ENCODE results near the gene ENSA.
"Not testable (repeated sequence)": the region's sequence is repeated elsewhere in the genome, so short reads cannot be mapped to it uniquely, and the experiment has no call there.

ENSA gene

GRCh38 chr1:150621497-150622302, 7.7 kb downstream of the ENSA start:
- no peak for DNase-seq

- no peak for DNase-seq
Observed at GRCh38 chr1:150620919-150621318, 8.5 kb downstream of the ENSA start.

DNA sequence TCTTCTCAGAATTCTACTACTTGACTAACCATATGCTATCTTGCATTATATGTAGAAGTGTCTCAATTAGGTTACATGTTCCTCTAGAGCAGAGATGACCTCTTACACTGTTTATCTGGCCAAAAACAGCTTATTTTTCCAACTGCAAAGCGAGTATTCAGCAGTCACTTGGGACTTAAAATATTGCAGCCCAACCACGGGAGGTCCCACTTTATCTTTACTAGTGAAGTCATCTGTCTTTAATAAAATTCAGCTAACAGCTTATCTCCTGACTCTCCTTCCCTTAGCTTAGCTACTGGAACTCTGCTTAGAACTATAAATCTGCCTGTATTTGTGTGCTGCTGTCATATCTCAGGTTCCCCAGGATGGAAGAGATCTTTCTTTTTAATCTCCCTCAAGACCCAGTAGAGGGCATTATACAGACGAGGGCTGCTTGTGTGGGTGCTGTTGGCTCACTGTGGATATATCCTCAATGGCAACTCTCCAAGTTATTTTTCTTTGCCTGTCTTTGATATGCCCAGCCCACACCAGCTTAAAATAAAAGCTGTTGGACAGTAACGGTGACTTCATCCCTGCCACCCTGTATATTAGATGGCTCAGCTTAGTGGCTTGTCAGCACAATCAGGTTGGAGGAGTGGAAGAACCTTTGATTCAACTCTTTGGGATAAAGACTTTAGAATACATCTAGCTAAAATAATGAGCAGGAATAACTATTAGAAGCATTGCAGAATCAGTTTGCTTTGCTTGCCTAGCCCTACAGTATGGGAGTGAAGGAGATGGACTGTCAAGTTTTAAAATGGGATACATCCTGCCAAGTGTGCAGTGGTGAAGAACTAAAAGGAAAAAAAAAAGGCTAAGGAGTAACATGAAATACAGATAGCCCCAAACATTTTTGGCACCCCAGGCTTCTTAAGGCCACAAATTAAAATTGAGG, 9.6 kb downstream of the ENSA start:
- DNase-seq, result no peak

GRCh38 chr1:150615346-150616201, 13.8 kb downstream of the ENSA start:
- no peak for DNase-seq

DNA sequence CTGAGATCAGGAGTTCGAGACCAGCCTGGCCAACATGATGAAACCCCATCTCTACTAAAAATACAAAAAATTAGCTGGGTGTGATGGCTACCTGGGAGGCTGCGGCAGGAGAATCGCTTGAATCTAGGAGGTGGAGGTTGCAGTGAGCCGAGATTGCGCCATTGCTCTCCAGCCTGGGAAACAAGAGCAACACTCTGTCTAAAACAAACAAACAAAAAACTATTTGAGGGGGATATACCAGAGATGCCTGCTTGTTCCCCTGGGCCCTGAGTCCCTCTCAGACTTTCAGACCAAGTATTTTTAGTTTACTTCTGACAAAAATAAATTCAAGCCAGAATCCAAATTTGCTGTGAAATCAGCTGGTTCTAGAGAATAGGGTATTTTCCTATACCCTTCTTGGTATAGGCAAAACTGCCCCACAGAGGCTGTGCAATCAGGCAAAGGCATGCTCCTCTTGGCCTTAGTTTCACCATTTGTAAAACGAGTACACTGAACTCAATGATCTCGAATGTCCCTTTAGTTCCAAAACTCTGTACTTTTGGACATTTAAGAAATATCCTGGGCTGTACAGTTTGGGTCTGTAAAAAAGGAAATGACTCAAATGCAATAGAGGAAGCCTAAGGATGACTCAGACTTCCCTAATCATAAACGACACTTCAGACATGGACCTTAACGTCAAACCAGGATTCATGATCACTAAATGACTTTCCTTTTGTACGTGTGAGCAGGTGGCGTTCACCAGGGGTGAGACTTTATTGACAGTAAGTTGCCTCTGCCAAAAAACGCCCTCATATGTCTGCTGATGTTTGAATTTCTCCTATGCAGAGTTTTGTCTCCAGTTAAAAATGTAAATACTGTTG, 16.1 kb downstream of the ENSA start:
- DNase-seq, result no peak

DNA sequence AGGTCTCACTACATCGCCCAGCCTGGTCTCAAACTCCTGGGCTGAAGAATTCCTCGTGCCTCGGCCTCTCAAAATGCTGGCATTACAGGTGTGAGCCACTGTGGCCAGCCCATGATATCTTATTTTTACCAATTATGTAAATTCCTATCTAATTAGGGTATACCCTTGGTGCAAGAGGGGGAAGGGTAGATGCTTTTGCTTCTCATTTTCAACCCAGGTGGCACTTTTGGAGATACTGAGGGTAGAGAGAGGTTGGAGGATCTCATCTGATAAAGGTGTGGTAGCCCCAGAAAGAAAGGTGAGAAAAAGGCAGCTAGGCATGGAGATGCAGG, 17.4 kb downstream of the ENSA start:
- no peak for DNase-seq

GRCh38 chr1:150610576-150610975, 18.8 kb downstream of the ENSA start:
- DNase-seq, result no peak

- DNase-seq, result no peak
Observed at GRCh38 chr1:150609732-150610131, 19.7 kb downstream of the ENSA start.

DNA sequence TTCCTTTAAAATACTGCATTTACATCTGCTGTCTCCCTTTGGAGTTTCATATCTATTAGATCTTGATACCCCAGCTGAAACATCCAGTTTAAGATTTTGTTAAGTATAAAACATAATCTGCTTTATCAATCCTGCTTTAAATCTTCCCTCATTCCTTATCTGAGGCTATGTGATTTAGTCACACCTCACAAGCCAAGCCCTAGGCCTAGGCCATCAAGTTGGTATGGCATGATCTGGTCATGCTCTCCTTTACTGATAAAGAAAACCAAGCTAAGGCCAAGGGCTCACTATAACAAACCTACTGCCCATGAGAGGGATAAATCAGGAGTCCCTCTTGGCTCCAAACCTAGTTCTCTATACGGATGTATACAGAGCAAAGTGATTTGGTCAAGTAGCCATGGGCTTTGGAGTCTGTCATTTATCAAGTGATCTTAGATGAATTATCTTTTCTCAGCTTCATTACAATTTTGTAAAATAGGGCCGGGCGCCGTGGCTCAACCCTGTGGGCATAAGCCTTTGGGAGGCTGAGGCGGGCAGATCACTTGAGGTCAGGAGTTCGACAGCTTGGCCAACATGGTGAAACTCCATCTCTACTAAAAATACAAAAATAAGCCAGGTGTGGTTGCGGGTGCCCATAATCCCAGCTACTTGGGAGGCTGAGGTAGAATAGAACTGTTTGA, 22.8 kb downstream of the ENSA start:
- DNase-seq, result no peak

DNA sequence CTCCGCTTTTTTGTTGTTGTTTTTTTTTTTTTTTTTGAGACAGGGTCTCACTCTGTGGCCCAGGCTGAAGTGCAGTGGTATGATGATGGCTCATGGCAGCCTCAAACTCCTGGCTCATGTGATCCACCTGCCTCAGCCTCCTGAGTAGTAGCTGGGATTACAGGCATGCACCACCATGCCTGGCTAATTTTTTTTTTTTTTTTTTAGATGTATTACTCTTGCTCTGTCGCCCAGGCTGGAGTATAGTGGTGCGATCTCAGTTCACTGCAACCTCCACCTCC, 24.0 kb downstream of the ENSA start:
- not testable (repeated sequence) for DNase-seq

- no peak for DNase-seq
Observed at GRCh38 chr1:150604226-150604588, 25.2 kb downstream of the ENSA start.

GRCh38 chr1:150603711-150604110, 25.7 kb downstream of the ENSA start:
- DNase-seq, result no peak

GRCh38 chr1:150602372-150602771, 27.0 kb downstream of the ENSA start:
- DNase-seq, result not testable (repeated sequence)

DNA sequence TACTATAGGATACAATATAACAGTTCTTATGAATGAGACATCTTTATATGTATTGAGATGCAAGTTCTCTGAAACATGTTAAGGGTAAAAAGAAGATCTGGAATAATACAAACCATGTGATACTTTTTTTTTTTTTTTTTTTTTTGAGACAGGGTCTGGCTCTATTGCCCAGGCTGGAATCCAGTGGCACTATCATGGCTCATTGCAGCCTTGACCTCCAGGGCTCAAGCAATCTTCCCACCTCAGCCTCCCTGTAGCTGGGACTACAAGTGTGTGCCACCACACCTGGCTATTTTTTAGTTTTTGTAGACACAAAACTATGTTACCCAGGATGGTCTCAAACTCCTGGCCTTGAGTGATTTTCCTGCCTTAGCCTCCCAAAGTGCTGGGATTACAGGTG, 27.9 kb downstream of the ENSA start:
- no peak for DNase-seq

- DNase-seq, result not testable (repeated sequence)
Observed at GRCh38 chr1:150598346-150598745, 31.1 kb downstream of the ENSA start.

DNA sequence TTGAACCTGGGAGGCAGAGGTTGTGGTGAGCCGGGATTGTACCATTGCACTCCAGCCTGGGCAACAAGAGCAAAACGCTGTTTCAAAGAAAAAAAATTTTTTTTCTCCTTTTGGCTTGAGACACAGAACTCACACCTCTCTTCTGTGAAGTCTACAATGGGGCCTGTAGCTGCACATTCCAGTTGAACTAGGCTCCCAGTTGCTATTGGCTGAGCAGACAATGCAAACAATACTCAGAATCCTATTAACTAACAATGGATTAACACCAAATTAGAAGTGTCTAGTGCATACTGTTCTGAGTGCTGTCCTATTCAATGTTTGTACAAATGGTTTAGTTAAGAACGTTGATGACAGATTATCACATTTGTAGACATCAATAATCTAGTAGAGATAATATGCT, 32.4 kb downstream of the ENSA start:
- no peak for DNase-seq

DNA sequence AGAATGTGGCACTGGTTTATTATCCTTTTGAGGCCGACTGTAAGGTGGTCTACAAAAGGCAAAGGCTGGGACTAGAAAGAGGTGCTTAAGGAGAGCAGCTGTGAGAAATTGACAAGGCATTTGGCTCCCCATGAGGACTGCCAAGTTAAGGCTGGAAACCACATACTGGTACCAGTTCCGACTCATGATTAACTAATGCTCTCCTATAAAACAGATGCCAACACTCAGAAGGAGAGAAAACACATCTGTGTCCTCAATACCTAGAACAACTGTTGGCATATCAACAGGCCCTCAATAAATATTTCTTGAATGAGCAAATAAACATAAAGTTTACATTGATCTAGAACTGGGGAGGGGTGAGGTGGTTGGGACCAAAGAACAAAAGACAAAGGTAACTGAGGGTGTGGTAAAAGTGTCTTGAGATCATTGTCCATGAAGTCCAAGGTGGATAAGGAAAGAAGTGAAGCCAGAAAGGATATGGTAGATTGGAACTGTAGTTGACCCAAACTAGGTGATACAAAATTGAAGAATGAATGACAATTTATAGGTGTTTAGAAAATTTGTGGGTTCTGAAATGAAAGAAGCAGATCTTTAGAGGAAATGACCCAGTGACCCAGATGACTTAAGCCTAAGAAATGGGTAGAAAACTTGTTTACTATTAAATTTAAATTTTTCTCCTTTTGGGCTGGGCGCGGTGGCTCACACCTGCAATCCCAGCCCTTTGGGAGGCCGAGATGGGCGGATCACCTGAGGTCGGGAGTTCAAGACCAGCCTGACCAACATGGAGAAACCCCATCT, 33.1 kb downstream of the ENSA start:
- no peak for DNase-seq

- DNase-seq, result no peak
Observed at GRCh38 chr1:150582371-150582770, 47.0 kb downstream of the ENSA start.

GRCh38 chr1:150581962-150582361, 47.5 kb downstream of the ENSA start:
- not testable (repeated sequence) for DNase-seq

DNA sequence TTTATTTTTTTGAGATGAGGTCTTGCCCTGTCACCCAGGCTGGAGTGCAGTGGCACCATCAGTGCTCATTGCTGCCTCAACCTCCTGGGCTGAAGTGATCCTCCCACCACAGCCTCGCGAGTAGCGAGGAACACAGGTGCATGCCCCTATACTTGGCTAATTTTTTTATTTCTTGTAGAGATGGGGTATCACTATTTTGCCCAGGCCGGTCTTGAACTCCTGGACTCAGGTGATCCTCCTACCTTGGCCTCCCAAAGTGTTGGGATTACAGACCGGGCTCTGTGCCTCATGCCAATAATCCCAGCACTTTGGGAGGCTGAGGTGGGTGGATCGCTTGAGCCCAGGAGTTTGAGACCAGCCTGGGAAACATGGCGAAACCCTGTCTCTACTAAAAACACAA, 48.0 kb downstream of the ENSA start:
- DNase-seq, result not testable (repeated sequence)

DNA sequence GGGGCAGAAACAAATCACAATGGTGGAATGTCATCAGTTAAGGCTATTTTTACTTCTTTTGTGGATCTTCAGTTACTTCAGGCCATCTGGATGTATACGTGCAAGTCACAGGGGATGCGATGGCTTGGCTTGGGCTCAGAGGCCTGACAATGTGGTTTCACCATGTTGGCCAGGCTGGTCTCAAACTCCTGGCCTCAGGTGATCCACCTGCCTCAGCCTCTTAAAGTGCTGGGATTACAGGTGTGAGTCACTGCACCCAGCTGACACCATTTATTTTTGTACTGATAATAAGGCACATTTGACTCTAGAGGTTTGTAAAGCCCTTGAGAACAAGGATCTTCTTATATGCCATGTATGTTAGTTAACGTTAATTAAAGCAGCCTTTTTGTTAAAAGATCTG, 48.4 kb downstream of the ENSA start:
- DNase-seq, result not testable (repeated sequence)

All from NCI-H2171 (cell line).